Heart left ventricle (tissue), 13 donors: ENCODE measurements around the gene STUB1.

Experiments
- POLR2A ChIP-seq, 2 donors: fragments of 450-650 bp; IDR thresholded peaks; one replicate each; pipeline ENCODE4 v1.6.1; 2017; ENCODE audit warnings: antibody characterized with exemption in 2 of 2, mild to moderate bottlenecking in 2 of 2, moderate library complexity in 2 of 2
- TF ChIP-seq, protein P1 (sequence below), 12 donors: fragments of 200-600 bp; sonication (generic) in 4 of 12; IDR thresholded peaks; one replicate each; pipeline versions ENCODE4 v1.5.0 to v1.8.0; 2018 to 2022; ENCODE audit warnings: antibody characterized with exemption in 12 of 12, mild to moderate bottlenecking in 5 of 12
- donor health status: ischemic (EF 13 %, LVEDD 7.1; RV severe dilation, severe dysfunction).
- donor health status: DM: no; HTN: yes; CAD: no.
- donor health status: DM: no; HTN: no; CAD: no.
- donor health status: ischemic (EF 25% LVEDD 6.9; RV normal size, moderate dysfunction).
- donor health status: ischemic (EF 25% LVEDD 5.7; RV mildly dilated, moderate dysfunction).
- donor health status: ischemic (EF 35%, LVEDD 5.7; RV mildly dilated, moderate dysfunction).
- donor health status: nonischemic (EF 11% LVEDD 7.7; RV severe dilation, severe dysfunction).
- donor health status: DM: yes; HTN: yes; CAD: no.
- donor health status: PGD.
- donor health status: ischemic (EF 29% LVEDD 5.4; RV normal size, mild dysfunction).
- donor health status: nonischemic (EF 23%, LVEDD 6.1; RV moderate dilation, normal function).

DNA sequence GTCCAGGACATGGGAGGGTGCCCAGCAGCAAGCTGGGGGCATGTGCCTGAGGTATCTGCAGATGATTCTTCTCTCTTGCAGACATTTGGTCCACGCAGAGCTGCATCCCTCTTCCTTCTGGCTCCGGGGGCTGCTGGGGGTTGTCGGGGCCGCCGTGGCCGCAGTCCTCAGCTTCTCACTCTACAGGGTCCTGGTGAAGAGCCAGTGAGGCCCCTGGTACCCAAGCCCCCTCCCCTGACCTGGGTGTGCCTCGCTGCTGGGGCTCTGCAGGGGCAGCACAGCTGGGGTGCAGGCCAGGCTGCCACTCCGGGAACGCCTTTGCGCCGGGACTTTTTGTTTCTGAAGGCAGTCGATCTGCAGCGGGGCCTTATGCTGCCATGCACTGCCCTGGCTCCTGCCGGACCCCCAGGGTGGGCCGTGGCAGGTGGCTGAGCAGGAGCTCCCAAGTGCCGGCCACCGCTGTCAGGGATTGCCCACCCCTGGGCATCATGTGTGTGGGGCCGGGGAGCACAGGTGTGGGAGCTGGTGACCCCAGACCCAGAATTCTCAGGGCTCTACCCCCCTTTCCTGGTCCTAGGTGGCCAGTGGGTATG, 6.7 kb upstream of the STUB1 start:
- TF ChIP-seq, protein P1, sequence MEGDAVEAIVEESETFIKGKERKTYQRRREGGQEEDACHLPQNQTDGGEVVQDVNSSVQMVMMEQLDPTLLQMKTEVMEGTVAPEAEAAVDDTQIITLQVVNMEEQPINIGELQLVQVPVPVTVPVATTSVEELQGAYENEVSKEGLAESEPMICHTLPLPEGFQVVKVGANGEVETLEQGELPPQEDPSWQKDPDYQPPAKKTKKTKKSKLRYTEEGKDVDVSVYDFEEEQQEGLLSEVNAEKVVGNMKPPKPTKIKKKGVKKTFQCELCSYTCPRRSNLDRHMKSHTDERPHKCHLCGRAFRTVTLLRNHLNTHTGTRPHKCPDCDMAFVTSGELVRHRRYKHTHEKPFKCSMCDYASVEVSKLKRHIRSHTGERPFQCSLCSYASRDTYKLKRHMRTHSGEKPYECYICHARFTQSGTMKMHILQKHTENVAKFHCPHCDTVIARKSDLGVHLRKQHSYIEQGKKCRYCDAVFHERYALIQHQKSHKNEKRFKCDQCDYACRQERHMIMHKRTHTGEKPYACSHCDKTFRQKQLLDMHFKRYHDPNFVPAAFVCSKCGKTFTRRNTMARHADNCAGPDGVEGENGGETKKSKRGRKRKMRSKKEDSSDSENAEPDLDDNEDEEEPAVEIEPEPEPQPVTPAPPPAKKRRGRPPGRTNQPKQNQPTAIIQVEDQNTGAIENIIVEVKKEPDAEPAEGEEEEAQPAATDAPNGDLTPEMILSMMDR (IDR thresholded peaks at IDR 0.05) = no peak
- TF ChIP-seq POLR2A (IDR thresholded peaks at IDR 0.05) = no peak
